NT2/D1 (cell line): ENCODE data around the gene FBXW7.

Experiments used
- SUZ12 ChIP-seq: IDR thresholded peaks from 2 replicates; pipeline ENCODE4 v1.6.1; 2011; ENCODE audit not compliant: insufficient read length, insufficient read depth; ENCODE audit errors: extremely low read depth
- YY1 ChIP-seq: IDR thresholded peaks from 2 replicates; pipeline ENCODE4 v1.6.1; 2011; ENCODE audit not compliant: insufficient read length, insufficient read depth

DNA sequence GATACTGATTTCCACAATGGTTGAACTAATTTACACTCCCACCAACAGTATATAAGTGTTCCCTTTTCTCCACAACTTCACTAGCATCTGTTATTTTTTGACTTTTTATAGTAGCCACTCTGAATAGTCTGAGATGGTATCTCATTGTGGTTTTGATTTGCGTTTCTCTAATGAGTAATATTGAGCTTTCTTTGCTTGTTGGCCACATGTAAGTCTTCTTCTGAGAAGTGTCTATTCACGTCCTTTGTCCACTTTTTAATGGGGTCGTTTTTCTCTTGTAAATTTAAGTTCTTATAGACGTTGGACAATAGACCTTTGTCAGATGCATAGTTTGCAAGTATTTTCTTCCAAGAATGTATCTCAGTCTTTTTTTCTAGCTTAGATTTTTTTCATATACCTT, 10.0 kb downstream of the FBXW7 start:
- TF ChIP-seq YY1 (no peak), SUZ12 (no peak)
